Stimulated activated CD8-positive, alpha-beta memory T cell treated with anti-CD3 and anti-CD28 coated beads, Interleukin-4, amount 100 ng/mL, for 24 hours (primary cell): Measurements from ENCODE around the gene BANP.
"Not testable (repeated sequence)": the region's sequence is repeated elsewhere in the genome, so short reads cannot be mapped to it uniquely, and the experiment has no call there.

Source experiments
- DNase-seq: peaks from one replicate; pipeline ENCODE4 v3.0.0-alpha.2; 2020; ENCODE audit warnings: low read depth

Gene BANP

DNA sequence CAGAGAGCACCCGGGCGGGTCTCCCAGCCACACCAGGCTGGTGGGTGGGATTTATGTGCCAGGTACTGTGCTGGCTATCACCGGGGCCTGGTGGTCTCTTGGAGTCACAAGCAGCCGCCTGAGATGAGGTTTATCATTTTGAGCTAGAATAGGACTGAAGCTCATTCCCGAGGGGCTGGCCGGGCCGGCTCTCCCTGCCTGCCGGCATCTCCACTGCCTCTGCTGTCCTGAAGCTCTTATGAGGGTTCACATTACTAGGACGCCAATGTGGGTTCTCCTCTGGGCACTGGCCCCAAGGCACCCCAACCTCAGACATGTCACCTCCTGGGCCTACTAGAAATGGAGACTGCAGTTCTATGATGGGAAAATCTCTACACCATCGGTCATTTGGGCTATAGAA, 137.4 kb downstream of the BANP start:
- not testable (repeated sequence) for DNase-seq

DNA sequence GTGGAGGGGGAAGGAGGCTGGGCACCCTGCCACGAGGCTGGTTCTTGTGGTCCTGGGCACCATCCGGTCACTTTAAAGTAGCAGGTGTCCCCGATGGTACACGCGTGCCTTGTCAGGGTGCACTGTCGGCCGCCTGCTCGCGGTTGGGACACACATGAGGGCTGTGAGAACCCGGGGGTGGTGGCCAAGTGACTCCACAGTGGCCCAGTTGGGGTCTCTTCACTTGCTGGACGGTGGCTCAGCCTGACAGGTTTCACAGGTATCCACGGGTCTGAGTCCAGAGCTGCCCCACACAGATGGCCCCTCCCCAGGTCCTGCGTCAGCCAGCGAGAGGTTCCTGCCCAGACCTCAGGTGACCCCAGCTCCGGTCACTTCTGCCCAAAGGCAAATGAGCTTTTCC, 137.8 kb downstream of the BANP start:
- DNase-seq: not testable (repeated sequence)

DNA sequence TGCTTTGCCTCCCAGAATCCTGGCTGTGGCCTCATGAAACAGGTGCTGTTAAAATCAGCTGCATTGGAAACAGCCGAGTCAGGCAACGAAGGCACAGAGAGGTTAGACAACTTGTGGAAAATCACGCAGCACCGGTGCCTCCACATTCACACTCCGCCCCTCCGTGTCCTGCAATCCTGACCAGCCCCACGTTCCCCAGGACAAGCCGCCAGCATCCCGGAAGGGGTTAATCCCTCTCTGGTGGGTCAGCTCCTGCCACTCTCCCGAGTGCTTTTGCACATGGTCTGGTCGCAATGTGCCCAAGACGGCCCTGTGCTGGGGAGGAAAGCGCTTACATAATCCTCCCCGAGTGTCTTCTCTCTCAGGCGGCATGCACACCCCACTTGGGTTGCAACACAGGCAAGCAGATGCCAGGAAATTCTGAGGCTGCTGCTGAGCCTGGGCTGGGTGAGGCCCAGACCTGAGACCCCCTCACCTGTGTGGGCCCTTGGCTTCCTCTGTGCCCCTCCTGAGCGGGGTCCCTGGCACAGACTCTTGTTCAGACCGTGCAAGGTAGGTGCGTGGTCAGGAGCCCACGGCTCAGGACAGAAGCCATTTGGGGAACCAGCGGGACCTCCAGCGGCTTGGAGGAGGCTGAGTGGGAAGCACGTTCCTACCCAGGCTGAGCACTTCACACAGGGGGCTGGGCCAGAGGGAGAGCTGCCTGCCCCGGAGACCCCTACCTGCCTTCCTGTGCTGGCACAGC, 138.6 kb downstream of the BANP start:
- DNase-seq: not testable (repeated sequence)

DNA sequence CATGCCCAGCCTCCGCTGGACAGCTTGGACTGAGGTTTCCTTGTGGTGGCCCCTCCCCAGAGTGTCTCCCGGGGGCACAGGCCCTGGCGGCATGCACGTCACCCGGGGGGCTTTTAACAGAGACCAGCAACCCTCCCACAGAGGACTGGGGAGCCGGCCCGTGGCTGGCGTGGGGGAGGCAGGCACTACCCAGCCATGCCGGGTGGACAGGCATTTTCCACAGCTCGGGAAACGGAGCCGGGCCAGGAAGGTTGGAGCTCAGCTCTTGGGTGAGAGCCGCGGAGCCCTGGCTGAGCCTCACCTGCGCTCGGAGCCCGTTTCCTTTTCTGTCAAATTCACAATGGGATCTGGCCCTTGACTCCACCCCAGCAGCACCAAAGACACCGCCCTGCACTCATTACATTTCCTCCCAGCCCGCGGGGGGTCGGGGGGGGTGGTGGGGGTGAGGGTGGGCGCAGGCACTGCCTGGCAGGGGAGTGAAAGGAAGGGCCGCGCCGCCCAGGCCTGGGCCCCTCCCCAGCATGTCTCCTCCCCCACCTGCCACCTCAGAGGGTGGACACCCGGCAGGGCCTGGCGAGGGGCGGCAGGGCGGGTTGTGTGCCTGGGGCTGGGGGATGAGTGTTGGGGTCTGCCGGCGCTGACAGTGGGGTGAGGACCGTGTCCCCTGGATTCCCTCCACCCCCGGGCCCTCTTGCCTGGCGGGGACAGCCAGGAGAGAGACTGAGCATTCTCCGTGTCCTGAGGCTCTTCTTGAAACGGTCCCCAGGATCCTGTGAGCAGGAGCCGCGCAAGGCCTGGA, 139.3 kb downstream of the BANP start:
- not testable (repeated sequence) for DNase-seq

DNA sequence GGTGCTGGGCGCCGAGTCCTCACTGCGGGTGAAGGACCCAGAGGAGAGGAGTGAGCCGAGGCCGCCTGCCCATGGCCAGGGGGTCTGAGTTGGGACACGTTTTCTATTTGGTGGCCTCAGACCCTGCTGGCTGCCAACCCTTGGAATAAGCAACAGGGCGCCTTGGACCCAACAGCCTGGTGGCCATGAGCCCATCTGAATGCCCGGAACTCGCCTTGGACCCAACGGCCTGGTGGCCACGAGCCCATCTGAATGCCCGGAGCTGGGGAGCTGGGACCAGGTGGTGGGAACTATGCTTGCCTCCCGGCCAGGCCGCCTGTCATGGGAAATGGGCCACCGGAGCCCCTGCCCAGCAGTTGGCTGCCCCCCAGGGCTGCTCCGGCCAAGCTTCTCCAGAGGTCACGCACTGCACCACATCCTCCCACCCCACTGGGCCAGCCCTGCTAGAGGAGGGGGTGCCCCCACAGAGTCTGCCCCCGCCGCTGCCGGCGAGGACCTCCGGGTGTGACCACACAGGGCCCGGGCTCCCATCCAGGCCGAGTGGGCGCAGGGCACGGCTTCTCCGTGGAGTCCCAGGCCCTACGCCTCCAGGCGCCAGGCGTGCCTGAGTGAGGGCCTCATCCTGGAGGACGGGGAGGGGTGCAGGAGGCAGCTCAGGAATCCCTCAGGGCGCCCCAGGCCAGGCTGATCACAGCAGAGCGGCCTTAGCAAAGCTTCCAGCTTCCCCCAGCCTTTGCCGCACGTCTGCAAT, 140.2 kb downstream of the BANP start:
- not testable (repeated sequence) for DNase-seq

DNA sequence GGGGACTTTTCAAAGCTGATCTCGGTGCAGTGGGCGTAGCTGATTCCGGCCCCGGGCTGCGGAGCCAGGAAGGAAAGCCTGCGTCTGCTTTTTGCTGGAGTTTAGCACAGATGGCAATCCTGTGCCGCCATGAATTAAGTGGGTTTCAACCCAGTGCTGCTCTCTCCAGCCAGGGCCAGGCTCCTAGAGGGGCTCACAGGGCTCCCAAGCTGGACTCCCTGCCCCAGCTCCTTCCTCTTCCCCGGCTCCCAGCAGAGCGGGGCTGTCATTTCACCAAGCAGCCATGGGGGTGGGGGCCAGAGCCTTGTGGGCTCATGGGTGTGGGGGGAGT, 140.7 kb downstream of the BANP start:
- DNase-seq: not testable (repeated sequence)

DNA sequence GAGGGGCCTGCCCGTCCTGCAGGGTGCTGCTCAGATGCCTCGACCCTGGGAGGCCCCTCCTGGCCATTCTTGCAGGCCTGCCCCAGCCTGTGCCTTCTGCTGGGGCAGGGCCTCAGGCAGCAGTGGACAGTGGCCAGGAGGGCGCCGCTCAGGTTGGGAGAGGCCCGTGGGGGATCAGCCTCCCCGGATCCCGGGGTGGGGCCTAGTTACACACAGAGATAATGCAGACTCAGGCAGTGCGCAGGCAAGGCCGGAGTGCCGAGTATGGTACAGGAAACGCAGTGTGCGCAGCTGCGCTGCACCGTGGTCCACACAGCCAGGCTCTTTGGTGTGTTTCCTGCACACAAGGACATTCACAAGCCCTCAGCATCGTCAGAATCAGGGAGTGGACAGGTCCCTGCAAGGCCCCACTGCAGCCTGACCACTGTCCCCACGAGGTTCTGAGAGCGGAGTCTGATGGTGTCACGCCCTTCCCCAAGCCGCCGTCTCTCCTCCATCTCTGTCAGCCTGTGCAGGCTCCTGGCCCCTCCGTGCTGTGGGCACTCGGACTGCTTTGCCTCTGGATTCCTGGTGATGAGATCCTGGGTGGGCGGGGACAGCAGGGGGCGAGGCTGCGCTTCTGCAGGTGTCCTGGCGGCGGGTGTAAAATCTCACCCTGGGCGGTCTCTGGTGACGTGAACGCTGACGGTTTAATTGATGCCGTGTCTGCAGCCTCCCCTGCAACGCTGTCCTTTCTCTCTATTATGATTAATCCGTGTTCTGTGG, 141.7 kb downstream of the BANP start:
- DNase-seq: not testable (repeated sequence)

DNA sequence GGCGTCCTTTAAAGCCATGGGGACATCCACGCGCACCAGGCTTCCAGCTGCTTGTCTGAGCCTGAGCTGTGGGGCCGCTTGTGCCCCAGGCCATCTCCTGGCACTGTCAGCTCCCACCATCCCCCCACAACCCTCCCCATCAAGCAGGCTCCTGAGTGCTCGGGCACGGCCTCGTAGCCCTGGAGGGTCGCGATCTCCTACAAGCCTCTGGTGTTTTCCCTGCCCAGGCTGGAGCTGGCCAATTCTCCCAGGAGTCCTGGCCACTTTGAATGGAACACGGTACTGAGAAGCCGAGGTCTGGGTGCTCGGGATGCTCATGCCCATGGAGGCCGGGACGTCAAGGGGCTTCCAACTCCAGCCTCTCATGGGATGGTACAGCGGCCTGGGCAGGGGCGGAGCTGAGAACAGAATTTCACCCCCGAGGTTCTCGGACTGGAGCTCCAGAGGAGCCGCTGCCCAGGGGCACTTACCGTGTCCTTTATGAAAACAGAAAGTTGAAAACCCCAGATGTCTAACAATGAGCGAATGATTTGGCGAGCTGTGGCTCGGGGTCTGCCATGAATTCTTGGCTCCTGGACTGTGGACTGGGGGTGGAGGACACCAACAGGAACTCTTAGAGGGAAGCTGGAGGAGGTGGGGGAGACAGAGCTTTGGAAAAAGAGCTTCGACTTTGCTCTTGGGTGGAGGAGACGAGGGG, 142.5 kb downstream of the BANP start:
- DNase-seq: not testable (repeated sequence)

DNA sequence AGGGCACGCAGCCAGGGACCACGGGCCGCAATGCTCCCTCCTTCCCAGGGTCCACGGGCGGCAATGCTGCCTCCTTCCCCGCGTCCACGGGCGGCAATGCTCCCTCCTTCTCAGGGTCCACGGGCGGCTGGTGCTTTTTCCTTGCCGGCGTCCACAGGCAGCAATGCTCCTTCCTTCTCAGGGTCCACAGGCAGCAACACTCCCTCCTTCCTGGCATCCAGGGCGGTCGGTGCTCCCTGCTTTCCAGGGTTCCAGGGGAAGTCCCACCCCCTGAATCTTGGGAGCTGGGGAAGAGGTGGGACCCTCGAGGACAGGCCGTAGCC, 143.0 kb downstream of the BANP start:
- not testable (repeated sequence) for DNase-seq

DNA sequence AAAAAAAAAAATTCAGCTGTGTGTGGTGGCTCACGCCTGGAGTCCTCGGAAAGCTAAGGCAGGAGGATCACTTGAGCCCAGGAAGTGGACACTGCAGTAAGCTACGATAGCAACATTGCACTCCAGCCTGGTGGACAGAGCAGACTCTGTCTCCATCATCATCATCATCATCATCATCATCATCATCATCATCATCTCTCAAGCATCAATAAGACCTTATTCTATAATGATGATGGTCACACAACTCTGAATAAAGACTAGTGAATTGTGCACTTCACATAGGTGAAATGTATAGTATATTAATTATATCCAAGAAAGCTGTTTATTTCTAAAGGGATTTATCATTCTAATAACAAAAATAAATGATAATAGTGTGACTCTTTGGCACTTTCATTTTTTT, 143.7 kb downstream of the BANP start:
- not testable (repeated sequence) for DNase-seq

DNA sequence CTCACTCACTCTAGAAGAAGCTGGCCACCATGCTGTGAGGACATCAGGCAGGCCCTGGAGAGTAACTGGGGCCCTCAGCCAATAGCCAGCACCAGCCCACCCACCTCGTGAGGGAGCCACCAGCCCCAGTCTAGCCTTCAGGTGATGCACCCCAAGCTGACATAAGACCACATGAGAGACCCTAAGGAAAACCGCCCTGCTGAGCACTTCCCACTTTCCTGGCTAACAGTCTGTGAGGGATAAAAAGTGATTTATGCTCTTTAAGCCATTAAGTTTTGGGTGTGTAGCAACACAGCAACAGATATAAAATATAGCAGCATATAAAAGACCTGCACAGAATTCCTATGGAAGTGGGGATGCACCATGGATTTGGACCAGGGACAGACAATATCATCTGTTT, 145.4 kb downstream of the BANP start:
- not testable (repeated sequence) for DNase-seq

DNA sequence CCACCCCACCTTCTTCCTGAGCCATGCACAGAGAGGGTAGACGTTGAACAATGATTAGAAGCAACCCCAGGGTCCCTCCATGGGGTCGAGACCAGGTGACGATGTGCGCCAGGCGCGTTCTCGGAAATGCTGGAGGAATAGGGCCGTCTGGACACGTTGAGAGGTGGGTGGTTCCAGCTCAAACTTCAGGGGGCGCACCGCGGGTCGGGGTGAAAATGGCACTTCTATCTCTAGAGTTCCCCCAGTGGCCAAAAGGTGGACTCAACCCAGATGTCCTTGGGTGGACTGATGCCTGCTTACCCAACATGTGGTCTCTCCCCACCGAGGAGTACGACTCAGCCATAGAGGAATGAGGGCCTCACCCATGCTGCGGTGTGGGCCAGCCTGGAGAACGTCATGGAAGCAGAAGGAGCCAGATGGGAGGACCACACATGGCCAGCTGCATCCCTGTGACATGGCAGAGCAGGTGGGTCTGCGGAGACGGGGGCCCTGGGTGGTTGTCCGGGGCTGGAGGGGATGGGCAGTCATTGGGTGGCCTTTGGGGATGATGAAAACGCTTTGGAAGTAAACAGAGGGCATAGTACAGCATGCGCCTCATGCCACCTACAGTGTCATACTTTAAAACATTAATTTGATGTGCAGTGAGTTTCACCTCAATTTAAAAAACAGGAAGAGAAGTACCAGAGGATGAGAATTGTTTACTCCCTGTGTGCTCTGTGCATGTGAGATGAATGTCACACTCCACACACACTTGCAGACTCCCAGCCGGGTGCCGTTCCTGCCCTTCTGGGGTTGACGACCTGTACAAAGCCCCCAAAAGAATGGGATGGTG, 147.7 kb downstream of the BANP start:
- DNase-seq: not testable (repeated sequence)

DNA sequence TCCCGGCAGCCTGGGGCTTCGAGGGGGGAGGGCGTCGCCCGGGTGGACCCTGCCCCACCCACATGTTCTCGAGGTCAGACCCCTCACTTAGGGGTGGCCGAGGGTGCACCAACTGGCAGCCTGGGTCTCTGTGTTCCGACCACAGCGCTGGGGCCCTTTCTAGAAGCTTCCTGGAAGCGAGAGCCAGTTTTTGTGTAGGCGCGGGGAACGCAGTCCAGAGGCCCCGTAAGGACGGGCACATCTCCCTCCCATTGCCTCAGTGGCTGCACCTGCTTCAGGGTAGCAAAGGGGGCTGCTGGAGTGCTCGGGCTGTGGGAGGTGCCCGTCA, 148.3 kb downstream of the BANP start:
- DNase-seq: no peak

DNA sequence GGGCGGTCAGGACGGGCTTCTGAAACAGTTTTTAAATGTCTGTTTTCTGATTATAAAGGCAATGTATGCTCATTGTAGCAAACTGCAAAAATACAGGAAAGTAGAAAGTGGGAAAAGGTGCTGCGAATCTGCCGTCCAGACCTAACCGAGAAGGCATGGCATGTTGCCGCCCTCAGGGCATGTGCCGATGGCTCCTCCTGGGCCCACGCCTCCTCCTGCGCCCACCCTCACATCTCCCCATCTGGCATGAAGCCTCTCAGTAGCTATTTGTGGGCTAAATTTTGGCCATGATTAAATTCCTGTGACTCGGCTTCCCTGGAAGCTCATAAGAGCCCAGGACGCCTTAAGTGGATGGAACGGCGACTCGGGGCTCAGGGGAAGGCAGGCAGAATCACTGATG, 148.7 kb downstream of the BANP start:
- not testable (repeated sequence) for DNase-seq

DNA sequence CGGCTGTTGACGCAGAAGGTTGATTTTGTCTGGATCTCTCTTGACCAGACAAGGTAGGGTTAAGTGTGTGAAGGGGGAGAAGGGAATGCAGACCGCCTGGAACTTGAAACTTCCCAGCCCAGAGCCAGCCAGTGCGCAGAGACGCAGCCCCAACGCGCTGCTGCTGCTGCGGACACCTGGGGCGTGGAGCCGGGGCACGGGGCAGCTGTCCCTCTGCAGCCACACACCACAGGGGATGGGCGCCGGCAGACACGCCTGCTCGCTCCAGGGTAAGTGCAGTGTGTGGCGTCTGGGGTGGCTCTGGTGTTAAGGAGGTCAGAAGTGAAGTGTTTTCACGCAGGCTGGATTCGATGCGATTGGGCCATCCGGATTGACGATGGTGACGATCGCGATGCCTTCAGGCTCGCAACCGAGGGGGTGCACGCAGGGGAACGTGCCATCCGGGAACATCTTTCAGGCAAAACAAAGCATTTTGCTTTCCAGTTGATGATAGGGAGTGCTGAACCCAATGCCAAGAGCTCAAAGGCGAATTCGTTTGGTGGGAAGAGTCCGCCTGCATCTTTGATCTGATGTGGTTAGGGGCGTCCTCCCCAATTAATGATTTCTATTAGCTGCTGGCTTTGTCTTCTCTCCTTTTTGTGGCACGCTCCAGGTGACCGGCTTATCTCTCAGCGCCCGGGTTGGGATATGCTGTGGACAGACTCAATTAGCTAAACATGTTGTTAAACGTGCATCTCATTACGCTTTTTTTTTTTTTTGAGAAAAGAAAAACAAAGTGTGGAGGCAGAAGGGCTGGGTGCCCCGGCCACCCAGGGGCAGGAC, 149.8 kb downstream of the BANP start:
- DNase-seq: not testable (repeated sequence)

DNA sequence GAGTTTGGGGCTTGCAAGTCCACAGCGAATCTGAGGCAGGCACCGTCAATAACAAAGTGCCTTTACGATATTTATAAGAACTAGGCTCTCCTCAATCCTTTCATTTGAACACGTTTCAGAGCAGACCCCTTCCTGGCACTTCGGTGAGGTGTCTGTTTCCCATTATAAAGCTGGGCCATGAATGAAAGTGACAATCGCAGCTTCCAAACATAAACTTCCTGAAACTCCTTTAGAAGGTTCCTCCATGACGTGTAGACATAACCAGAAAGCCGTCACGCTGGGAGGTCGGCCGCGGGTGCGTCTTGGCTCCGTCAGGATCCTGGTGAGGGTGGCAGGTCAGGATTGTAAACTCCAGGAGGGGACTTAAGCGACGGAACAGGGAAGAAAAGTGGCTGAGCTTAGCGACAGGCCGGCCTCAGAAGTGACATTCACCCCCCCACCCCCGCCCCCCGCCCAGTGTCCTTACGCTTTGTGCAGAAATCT, 150.4 kb downstream of the BANP start:
- not testable (repeated sequence) for DNase-seq

DNA sequence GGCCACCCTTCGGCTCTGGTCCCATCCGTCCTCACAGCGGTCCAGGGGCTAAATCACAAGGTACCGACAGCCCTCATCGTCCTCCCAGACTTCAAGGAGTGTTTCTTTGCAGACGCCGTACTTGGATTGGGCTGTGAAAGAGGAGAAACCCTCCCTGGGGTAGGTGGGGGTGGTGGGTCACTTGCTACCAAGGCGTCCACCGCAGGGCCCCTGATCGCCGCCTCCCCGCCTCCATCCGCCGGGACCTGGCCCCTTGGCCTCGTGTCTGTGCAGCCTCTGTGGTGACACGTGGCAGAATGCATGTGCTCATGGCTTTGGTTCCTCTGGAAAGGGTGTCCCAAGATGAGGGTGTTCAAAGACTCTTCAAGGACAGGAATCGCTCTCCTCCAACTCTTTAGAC, 151.4 kb downstream of the BANP start:
- DNase-seq: no peak

DNA sequence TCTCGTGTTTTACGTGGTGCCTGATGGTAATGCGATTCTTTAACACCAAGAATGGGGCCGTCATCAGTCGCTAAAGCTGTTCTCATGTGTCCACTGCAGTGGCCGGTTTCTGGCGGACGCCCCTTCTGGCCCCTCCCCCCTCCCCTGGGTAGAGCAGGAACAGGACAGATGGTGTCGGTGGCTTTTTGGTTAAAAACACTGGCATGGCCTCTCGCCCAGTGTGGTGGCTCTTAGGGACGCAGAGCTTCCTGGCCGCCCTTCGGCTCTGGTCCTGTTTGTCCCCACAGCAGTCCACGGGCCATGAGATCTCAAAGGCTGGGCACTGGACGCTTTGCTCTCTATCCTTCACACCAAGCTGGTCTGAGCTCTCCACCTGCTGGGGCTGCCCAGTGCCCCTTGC, 151.8 kb downstream of the BANP start:
- DNase-seq: no peak

DNA sequence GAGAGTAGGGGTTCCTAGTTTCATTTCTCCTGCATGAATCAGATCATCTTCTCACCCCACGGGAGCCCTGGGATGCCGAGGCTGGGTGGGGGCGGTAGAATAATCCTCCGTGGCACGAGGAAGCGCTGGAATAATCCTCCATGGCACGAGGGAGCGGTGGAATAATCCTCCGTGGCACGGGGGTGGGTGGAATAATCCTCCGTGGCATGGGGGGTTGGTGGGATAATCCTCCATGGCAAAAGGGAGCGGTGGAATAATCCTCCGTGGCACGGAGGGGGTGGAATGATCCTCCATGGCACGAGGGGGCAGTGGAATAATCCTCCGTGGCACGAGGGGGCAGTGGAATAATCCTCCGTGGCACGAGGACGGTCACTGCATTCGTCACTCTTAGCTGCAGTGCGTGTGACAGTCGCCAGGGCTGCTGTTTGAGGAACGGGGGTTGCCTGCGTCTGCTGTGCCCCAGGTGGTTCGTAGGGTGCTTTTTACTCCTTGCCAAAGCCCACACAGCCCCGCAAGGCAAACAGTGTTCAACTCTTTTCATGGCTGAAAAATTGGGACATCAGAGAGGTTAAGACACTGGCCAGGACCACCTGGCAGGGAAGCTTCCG, 152.5 kb downstream of the BANP start:
- DNase-seq: no peak
